22Rv1 (cell line): ENCODE data around the gene RPL6.

Experiments
- CTCF ChIP-seq: fragments of 450-650 bp; IDR thresholded peaks from 2 replicates; pipeline ENCODE4 v1.5.1; 2017; ENCODE audit warnings: mild to moderate bottlenecking
- ZFX ChIP-seq: fragments of 450-650 bp; IDR thresholded peaks from 2 replicates; pipeline ENCODE4 v1.6.1; 2017; ENCODE audit warnings: antibody characterized with exemption, borderline replicate concordance

GRCh38 chr12:112370868-112371510, 38.4 kb downstream of the RPL6 start:
- TF ChIP-seq CTCF (no peak), ZFX (no peak)
